GM18870 (cell line): ENCODE results near the gene ADGB.
"Not testable (repeated sequence)": the region's sequence is repeated elsewhere in the genome, so short reads cannot be mapped to it uniquely, and the experiment has no call there.

ENCODE experiments used
- ATAC-seq: cut with Tn5 transposase; IDR thresholded peaks from one replicate; pipeline ENCODE4 v1.9.1; 2021; ENCODE audit warnings: moderate library complexity; ENCODE audit not compliant: unreplicated experiment

Gene ADGB

DNA sequence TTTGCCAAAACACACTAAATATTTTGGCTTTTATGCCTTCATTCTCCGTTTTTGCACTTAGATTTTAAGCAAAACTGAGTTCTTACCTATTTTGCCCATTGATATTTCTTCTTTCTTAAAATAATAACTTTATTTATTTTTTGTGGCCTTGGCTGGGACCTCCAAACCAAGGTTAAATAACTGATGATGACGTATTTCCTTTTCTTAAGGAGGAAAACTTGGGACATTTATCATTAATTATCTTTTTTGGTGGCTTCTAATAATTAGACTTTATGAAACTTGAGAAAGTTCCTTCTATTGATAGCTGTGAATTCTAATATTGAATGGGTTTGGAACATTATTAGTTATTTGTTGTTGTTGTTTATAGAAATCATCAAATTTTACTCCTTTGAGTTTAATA lies 154.5 kb downstream of the ADGB start:
- no peak for ATAC-seq

DNA sequence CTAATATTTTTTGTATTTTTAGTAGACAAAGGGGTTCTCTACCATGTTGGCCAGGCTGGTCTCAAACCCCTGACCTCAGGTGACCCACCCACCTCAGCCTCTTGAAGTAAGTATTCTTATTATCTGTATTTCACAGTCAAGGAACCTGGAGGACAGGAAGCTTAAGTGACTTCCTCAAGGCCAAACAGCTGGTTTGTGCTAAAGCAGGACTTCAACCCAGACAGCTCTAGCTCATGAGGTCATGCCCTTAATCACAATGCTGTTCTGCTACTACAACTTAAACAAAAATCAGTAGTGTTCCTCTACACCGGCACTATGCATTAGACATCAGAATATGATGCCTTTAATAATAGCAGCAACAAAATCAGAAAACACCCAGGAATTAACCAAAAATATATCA lies 168.9 kb downstream of the ADGB start:
- ATAC-seq: no peak

DNA sequence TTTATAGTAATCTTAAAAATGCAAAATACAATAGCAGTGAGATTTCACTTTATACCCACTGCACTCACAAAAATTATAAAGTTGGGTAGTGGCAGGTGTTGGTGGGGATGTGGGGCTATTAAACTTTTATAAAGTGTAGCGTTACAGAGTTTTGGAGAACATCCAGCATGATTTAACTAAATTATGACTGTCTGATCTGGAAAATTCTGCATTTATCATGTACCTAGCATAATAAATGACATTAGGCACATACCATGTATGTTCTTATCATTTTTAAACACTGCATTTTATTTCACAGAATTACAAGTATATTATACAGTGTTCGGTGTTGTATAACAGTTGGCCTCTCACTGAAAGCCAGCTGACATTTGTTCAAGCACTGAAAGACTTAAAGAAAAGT lies 169.9 kb downstream of the ADGB start:
- no peak for ATAC-seq

DNA sequence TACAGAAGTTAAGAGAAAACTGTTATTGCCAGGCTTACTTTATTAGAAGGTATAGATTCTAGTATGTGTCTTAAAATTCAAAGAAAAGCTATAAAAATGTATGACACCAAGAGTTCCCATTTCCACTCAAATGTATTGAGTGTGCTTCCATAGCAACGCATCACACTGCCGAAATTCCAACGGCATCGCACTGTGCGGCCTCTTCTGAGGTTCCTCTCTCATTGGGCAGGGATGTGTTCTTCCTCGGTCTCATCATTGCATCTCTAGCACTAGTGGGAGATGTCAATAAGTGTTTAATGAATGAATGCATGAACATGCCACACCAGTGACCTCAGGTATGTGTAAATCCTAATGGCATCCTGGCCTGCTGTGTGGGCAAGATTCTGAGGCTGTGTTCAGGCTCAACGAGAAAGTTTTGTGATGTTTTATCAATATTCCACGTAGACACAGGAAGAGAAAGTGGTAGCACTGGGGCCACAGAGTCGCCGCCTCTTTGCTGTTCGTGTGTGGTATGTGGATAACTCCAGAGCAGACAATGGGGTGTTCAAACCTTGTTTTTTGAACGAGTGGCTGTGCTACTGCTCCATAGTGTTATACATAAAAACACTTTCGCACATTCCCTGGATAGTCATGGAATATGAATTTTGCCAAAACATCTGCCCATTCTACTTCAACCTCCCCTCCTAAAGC lies 171.6 kb downstream of the ADGB start:
- no peak for ATAC-seq

DNA sequence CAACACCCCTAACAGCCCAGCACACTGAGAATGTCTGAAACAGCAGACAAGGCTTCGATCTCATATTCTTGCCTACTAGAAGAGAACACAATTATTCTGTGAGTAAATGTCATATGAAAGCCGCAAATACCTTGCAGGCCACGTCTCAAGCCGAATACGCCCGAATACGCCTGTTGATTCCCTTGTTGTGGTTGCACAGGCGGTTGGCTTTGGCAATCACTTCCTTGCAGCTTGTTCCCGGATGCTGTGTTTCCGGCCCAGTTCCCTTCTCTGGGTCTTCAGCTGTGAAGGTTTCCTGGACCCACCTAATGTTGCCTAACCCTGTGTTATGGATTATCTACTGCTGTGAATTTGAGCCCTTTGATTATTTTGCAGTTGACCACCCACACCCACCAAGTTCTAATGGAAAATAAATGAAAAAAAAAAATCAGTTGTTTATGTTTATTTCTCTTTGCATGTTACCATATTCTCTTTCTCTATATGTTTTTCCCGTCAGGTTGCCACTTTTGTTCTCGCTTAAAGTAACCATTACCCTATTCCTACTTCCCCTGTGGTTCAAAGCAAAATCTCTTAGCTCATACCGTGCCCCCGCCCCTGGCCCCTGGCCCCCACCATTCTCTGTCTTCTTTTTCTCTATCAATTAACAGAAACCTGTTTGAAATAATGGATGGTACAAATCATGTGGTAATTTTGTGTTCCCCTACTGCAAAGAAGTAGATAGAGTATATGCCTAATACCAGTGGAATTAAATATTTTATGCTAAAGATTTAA lies 172.4 kb downstream of the ADGB start:
- ATAC-seq: no peak

DNA sequence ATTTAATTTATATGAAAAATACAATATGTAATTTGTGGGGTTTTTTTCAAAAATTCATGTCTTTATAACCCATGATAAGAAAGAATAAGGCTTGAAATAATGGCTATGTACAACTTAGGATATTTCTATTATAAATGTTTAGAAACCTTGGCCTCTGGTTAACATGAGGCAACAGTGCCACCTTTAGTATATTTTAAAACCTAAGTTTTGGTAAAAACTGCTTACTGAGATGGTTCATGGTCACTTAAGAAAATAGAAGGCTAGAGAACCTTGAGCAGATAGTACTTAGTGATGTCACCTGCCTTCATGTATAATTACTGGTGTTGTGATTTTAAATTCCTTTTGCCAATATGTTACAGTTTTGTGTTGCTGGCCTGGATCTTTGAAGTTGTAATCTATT lies 176.4 kb downstream of the ADGB start:
- ATAC-seq: no peak

DNA sequence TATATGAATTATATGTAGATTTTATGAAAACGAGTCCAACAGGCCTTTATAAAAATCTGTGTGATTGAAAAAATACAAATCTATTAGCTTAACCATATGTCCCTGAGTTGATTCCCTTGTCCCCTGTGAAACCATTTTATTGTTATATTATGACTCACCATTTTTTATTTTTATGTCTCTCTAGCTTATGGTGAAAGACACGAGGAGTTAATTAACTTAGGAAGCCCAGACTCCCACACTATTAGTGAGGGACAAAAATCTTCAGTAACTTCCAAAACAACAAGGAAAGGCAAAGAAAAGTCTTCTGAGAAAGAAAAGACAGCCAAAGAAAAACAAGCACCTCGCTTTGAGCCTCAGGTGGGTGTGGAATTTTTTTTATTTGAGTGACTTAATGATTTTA lies 183.1 kb downstream of the ADGB start:
- ATAC-seq: no peak

DNA sequence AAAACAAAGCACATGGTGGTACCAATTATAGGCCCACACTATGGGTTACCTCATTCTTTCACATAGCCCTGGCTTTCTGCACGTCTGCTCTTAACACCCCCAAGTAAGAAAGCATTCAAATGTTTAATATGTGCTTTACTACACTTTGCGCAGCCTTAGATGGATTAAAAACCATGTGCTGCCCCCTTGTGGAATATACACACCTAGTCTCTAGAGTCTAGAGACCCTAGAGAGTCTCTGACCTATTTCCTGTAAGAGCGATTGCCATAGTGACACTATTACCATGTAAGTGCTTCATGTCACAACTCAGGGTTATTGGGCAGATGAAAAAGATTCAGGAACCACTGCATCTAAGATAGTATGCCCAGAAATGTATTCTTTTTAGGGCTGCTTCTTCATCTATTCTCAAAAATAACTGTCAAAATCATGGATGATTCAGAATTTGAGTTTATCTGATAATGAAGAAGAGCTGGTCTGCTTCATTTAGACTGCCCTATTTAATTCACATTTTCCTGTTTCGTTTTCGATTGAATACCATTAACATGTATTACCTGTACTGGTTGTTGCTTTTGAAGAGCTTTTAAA lies 186.3 kb downstream of the ADGB start:
- peak; percentile 94 for ATAC-seq

DNA sequence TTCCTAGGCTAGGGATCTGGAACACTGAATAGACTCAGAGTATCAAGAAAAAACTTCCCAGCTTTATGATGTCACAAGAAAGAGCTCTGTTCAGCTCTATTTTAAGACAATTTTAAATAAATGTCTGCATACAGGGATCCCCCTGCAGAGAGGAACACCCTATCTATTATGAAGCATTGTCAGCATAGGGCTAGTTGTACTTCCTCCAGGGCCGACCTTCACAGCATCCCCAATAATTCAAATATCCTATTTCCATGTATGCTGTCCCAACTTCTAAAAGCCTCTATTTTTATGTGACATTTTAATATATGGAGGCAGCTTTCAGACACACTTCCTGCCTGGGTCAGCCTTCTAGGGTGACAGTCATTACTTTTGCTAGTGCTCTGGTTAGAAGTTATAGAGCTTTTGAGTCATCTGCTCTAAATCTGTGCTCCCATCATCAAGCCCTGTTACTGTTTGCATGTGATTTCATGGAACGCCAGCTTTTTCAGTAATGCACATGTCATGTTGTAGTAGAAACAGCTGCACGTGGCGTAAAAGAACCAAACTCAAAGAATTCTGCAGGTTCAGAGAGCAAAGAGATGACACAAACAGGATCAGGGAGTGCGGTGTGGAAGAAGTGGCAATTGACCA lies 189.2 kb downstream of the ADGB start:
- ATAC-seq: no peak

DNA sequence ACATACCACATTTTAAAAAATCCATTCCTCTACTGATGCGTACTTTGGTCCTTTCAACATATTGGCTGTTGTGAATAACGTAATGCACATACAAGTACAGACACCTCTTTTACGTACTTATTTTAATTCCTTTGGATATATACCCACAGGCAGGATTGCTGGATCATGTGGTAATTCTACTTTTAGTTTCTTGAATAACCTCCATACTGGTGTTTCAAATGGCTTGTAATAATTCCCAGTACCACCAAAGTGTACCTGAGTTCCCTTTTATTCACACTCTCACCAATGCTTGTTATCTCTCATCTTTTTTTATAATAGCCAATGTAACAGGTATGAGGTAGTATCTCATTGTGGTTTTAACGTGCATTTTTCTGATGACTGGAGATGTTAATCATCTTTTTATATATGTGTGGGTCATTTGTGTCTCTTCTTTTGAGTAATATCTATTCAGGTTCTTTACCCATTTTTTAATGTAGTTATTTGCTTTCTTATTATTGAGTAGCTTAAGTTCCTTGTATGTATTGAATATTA lies 191.9 kb downstream of the ADGB start:
- no peak for ATAC-seq

DNA sequence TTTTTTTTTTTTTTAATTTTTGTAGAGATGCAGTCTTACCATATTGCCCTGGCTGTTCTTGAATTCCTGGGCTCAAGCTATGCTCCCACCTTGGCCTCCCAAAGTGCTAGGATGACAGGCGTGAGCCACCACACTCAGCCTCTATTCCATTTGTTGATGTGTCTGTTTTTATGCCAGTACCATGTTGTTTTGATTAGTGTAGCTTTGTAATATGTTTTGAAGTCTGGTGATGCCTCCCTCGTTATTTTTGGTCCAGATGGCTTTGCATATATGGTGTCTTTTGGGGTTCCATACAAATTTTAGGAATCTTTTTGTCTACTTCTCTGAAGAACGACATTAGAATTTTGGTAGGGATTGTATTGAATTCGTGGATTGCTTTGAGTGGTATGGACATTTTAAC lies 193.2 kb downstream of the ADGB start:
- no peak for ATAC-seq

DNA sequence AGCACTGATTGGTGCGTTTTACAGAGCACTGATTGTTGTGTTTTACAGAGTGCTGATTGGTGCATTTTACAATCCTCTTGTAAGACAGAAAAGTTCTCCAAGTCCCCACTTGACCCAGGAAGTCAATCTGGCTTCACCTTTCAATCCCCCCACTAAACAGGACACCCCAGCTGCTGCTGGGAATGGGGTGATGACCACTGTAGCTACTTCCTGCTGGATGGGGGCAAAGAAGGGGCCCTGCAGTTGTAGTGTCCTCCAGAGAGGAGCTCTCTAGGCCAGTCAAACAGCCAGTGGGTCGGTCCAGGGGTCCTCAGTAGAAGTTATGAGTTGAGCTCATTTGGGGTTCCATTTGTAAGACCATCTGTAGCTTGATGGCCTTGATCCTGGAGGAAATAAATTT lies 194.4 kb downstream of the ADGB start:
- ATAC-seq: not testable (repeated sequence)

DNA sequence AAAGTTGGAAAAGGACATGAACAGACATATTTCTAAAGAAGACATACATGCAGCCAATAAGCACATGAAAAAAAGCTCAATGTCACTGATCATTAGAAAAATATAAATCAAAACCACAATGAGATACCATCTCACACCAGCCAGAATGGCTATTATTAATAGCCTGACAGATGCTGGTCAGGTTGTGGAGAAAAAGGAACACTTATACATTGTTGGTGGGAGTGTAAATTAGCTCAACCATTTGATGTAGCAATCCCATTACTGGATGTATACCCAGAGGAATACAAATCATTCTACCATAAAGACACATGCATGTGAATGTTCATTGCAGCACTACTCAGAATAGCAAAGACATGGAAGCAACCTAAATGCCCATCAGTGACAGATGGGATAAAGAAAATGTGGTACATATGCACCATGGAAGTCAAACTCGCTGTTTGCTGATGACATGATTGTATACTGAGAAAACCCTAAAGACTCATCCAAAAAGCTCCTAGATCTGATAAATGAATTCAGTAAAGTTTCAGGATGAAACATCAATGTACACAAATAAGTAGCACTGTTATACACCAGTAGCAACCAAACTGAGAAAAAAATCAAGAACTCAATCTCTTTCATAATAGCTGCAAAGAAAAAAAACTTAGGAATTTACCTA lies 196.8 kb downstream of the ADGB start:
- ATAC-seq: no peak

DNA sequence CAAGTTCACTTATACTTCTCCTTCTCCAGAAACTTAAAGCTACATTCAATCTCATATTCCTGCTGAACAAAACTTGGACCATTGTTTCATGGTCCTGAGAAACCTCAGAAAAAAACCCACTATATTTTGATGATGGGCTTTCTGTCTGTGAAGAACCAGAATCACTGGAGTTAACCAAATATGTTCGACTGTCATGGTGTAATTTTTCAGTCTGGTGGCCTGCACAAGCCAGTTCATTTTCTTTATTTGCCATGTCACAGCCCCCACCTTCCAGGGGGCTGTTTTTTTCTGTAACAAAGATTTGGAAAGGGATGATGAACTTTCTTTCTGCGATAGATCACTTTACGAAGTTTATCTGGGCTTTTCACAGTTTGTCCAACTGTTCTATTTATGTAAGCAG lies 204.4 kb downstream of the ADGB start:
- not testable (repeated sequence) for ATAC-seq

DNA sequence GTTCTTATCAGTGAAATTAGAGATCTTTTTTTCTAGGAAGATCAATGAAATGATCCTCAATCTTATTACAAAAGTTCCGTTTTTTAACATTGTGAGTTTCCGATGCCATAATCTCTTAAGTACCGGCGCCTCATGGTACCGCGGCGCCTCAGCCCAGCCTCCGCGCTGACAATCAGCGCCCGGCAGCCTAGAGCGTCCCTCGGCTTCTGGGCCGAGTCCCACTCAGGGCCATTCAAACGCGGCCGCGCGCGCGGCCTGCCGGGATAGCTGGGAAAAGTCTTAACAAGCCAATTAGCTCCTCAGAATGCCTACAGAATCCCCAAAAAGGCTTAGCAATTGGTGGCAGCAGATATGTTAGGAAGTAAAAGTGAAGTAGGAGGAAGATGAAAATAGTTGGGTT lies 204.8 kb downstream of the ADGB start:
- ATAC-seq: no peak

DNA sequence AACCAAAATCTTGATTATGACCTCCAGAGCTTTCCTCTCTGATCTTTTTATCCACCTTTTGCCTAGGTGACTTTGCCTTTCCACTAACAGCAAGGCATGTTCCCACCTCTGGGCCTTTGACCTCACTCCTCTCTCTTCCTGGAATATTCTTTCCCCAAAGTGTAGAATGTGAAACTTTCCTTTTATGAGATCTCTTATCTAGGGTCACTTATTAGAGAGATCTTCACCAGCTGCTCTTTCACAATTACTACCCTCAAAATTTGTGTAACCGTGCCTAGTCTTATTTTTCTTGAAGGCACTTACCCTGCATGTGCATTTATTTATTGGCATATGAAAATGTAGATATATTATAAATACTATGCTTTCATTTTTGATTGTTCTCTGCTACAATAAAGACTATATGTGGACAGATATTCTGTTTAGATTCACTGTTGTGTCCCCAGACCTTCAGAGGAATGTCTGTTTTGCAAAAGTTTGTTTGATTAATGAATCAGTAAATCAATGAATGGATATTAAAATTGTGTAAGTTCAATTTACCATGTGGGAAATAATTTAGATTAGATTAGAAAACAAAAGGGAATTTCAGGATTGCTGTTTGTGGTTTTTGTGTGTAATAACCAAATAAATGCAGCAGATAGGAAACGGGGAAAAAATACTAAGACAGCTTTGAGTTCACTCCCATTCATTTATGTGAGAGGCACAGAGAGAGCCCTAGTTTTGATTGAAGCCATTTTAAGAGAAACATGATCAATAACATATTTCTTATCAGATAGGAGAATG lies 207.0 kb downstream of the ADGB start:
- ATAC-seq: no peak

DNA sequence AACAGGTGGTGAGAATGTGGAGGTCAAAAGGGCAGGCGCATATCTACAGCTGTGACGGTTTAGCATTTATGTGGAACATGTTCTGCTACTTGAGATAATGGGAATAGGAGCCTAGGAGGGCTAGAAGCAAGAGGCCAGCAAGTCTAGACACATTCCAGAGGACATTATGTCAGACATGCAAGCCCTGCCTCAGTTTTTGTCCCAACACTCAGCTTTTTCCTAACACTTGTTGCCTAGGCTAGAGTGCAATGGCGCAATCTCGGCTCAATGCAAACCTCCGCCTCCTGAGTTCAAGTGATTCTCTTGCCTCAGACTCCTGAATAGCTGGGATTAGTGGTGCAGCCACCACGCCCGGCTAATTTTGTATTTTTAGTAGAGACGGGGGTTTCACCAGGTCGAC lies 210.2 kb downstream of the ADGB start:
- not testable (repeated sequence) for ATAC-seq

DNA sequence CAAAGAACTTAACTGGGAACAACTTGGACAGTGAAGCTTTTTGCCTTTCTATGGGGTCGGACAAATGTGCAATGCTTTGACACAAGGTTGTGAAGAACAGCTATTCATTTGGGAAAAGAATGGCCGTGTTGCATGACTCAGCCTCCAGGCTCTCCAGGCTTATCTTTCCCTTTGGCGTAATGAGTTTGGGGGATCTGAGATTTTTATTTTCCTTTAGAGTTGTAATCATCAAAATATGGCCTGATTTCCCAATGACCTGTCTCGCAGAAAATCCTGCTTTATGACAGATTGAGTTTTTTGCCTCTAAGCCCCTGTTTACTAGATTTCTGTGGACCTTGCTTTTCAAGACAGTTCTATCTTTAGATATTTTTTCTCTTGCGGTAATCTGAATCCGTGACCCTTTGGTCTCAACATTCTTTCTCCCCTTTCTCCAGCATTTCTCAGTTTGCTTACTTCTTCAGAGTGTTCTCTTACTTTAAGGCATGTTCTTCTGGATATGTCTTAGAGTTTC lies 214.1 kb downstream of the ADGB start:
- ATAC-seq: not testable (repeated sequence)

DNA sequence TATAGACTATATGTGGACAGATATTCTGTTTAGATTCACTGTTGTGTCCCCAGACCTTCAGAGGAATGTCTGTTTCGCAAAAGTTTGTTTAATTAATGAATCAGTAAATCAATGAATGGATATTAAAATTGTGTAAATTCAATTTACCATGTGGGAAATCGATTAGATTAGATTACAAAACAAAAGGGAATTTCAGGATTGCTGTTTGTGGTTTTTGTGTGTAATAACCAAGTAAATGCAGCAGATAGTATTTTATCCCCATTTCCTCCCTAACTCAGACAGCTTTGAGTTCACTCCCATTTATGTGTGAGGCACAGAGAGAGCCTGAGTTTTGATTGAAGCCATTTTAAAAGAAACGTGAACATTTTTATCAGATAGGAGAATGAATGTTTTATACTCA lies 214.8 kb downstream of the ADGB start:
- ATAC-seq: no peak

DNA sequence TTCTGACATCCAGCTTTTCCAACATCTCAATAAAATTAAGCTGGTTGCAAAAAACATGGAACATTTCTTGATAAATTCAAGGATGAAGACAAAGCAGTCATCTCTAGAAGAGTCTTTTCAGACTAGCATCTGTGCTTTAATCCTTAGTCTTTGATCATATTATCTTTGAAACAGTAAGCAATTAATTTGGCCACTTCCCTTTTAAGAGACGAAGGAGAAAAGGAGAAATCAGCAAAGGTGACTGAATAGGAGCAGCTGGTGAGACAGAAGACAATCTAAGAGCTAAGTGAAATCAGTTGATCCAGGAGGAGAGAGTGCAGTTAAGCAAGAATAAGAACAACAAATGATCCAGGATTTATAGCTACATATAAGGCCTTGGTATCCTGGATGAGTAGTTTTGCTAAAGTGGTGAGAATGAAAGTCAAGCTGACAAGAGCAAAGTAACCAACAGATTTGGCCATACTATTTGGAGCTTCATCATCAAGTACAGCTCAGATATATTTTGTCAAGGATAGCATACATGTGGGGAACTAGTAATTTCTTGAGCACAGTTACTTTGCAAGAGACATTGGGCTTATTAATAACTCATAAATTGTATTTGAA lies 215.5 kb downstream of the ADGB start:
- ATAC-seq: no peak
